HepG2 (cell line): ENCODE data around the gene CSTPP1. TPM values are rescaled to one million over a fixed set of nuclear protein-coding genes. Genes with fewer than 3 reads are reported as not detected.

Experiments
- ATAC-seq: fragments of 200-7000 bp; cut with Tn5 transposase; 3 replicates; pipeline ENCODE4 v1.9.1; 2020; ENCODE audit warnings: mild to moderate bottlenecking, moderate library complexity
- BruUV-seq: library from RNA; stranded (reverse); fragments of 400-500 nt; replicated peaks from 2 replicates; lab custom pipeline; 2021; lab: Mats Ljungman, UMichigan
- CTCF ChIA-PET: fragments of 300-600 bp; formaldehyde crosslinking; extraction: SDS; loops from one replicate; lab custom pipeline; 2021; ENCODE audit warnings: low total read pairs, inconsistent platforms, low intra/inter-chr PET ratio; lab: Yijun Ruan, JAX
- POLR2A ChIA-PET: fragments of 350-600 bp; sonication (Branson Sonifier 250); formaldehyde crosslinking; loops from one replicate; lab custom pipeline; 2020; ENCODE audit warnings: antibody characterized with exemption, inconsistent platforms; lab: Yijun Ruan, JAX
- DNase-seq: peaks from one replicate; pipeline ENCODE4 v3.0.0-alpha.2; 2015; ENCODE audit warnings: low spot score
- FAIRE-seq: peaks from 3 replicates; lab custom pipeline; 2011; peaks lifted over from hg19 to GRCh38; lab: Jason Lieb, UNC
- H2AFZ ChIP-seq: one replicate; pipeline ENCODE4 v1.6.1; 2011; ENCODE audit warnings: low read length, inconsistent platforms
- H3K27ac ChIP-seq: fragments of 300-600 bp; 3 replicates; pipeline ENCODE4 v1.8.0; 2011; ENCODE audit warnings: mixed run types, mild to moderate bottlenecking, mixed read lengths, low read length, inconsistent platforms; ENCODE audit not compliant: insufficient read depth; ENCODE audit errors: extremely low read length
- H3K27me3 ChIP-seq, 2 experiments: fragments of 200-600 bp in 1 of 2; 2 replicates in 1 of 2; 3 replicates in 1 of 2; pipeline versions ENCODE4 v1.6.0 to v1.8.0; 2011; ENCODE audit warnings: low read length in 2 of 2, mild to moderate bottlenecking in 2 of 2, moderate library complexity in 2 of 2, inconsistent platforms in 1 of 2; ENCODE audit not compliant: insufficient read depth in 2 of 2, control insufficient read depth in 1 of 2
- H3K36me3 ChIP-seq, 2 experiments: fragments of 200-600 bp in 1 of 2; replicated peaks in 1 of 2; 2 replicates in 1 of 2; 3 replicates in 1 of 2; pipeline versions ENCODE4 v1.5.1 to v1.8.0; 2011; ENCODE audit warnings: low read length in 2 of 2, inconsistent platforms in 1 of 2; ENCODE audit not compliant: insufficient read depth in 2 of 2, control insufficient read depth in 1 of 2
- H3K4me1 ChIP-seq: 2 replicates; pipeline ENCODE4 v1.5.1; 2012; ENCODE audit warnings: low read length, inconsistent platforms; ENCODE audit not compliant: insufficient read depth
- H3K4me2 ChIP-seq: 2 replicates; pipeline ENCODE4 v1.6.0; 2011; ENCODE audit warnings: low read depth, low read length, inconsistent platforms
- H3K4me3 ChIP-seq, 3 experiments: fragments of 200-600 bp in 1 of 3; sonication (generic), shearing (Covaris generic) in 1 of 3; replicated peaks in 1 of 3; 2 replicates each; pipeline ENCODE4 v1.5.1; 2011 to 2016; ENCODE audit warnings: low read length in 3 of 3, inconsistent platforms in 2 of 3, low read depth in 2 of 3, mild to moderate bottlenecking in 2 of 3, control low read depth in 1 of 3, mixed read lengths in 1 of 3; ENCODE audit not compliant: insufficient read depth in 1 of 3
- H3K79me2 ChIP-seq: one replicate; pipeline ENCODE4 v1.6.1; 2011; ENCODE audit warnings: low read length, inconsistent platforms; ENCODE audit not compliant: insufficient read depth
- H3K9ac ChIP-seq: 2 replicates; pipeline ENCODE4 v1.6.0; 2011; ENCODE audit warnings: mild to moderate bottlenecking, low read depth, low read length, inconsistent platforms; ENCODE audit not compliant: insufficient read depth
- H3K9me3 ChIP-seq: 2 replicates; pipeline ENCODE4 v1.5.1; 2012; ENCODE audit warnings: mild to moderate bottlenecking, low read length
- H4K20me1 ChIP-seq: 2 replicates; pipeline ENCODE4 v1.6.0; 2011; ENCODE audit warnings: inconsistent platforms, mild to moderate bottlenecking, low read length, moderate library complexity; ENCODE audit not compliant: insufficient read depth
- CHCHD3 ChIP-seq: sonication (generic); formaldehyde crosslinking; IDR thresholded peaks from 2 replicates; pipeline ENCODE4 v1.8.0; 2022; ENCODE audit warnings: mild to moderate bottlenecking, missing genetic modification reagents, moderate library complexity
- DNMT3B ChIP-seq: conservative IDR thresholded peaks from 2 replicates; pipeline ENCODE4 v1.6.1; 2016; ENCODE audit warnings: missing biosample characterization, control low read depth
- IRX3 ChIP-seq: sonication (generic); formaldehyde crosslinking; IDR thresholded peaks from 2 replicates; pipeline ENCODE4 v1.8.1; 2023; ENCODE audit warnings: mild to moderate bottlenecking, low read depth, missing genetic modification reagents, borderline replicate concordance
- KDM6A ChIP-seq: IDR thresholded peaks from 2 replicates; pipeline ENCODE4 v1.6.1; 2016; ENCODE audit warnings: low read depth
- MZF1 ChIP-seq: sonication (generic); formaldehyde crosslinking; IDR thresholded peaks from 2 replicates; pipeline ENCODE4 v1.8.1; 2023; ENCODE audit warnings: mild to moderate bottlenecking, missing genetic modification reagents, borderline replicate concordance
- NFRKB ChIP-seq: fragments of 450-650 bp; IDR thresholded peaks from 2 replicates; pipeline ENCODE4 v1.6.1; 2017
- NFYC ChIP-seq: IDR thresholded peaks from 2 replicates; pipeline ENCODE4 v1.6.1; 2016; ENCODE audit warnings: missing genetic modification reagents, missing compliant biosample characterization
- PHF21A ChIP-seq: sonication (generic); formaldehyde crosslinking; IDR thresholded peaks from 2 replicates; pipeline ENCODE4 v1.5.0; 2020; ENCODE audit warnings: mild to moderate bottlenecking, missing genetic modification reagents
- PLRG1 ChIP-seq: fragments of 450-650 bp; conservative IDR thresholded peaks from 2 replicates; pipeline ENCODE4 v1.6.1; 2016
- SAP130 ChIP-seq: IDR thresholded peaks from 2 replicates; pipeline ENCODE4 v1.6.1; 2016; ENCODE audit warnings: low read depth
- SIN3B ChIP-seq: fragments of 150-350 bp; IDR thresholded peaks from 2 replicates; pipeline ENCODE4 v1.6.1; 2014; ENCODE audit warnings: low read length
- ZBTB38 ChIP-seq: sonication (generic); formaldehyde crosslinking; IDR thresholded peaks from 2 replicates; pipeline ENCODE4 v1.5.1; 2020; ENCODE audit warnings: mild to moderate bottlenecking, missing genetic modification reagents
- ZNF207 ChIP-seq: fragments of 450-650 bp; IDR thresholded peaks from 2 replicates; pipeline ENCODE4 v1.6.1; 2016; ENCODE audit warnings: antibody characterized with exemption, borderline replicate concordance
- ZNF543 ChIP-seq: sonication (generic); formaldehyde crosslinking; IDR thresholded peaks from 2 replicates; pipeline ENCODE4 v1.4.0; 2020; ENCODE audit warnings: mild to moderate bottlenecking, missing genetic modification reagents
- ZNF616 ChIP-seq: sonication (generic); formaldehyde crosslinking; IDR thresholded peaks from 2 replicates; pipeline ENCODE4 v1.5.0; 2020; ENCODE audit warnings: low read depth, mild to moderate bottlenecking, missing genetic modification reagents
- ZNF839 ChIP-seq: sonication (generic); formaldehyde crosslinking; IDR thresholded peaks from 2 replicates; pipeline ENCODE4 v1.4.0; 2020; ENCODE audit warnings: missing genetic modification reagents, mild to moderate bottlenecking, borderline replicate concordance
- WGBS: methylation state at CpG from one replicate; pipeline ENCODE4 v1.1.6; 2017; ENCODE audit warnings: low lambda C conversion rate; 5-methylcytosine and 5-hydroxymethylcytosine counted together
- in situ Hi-C: cut with HindIII; loops from 2 replicates; pipeline ENCODE4 v1.10.0; 2017; ENCODE audit warnings: low pct_unique_long_range_greater_than_20kb; ENCODE audit not compliant: extremely low pct_ligation_motif_present
- intact Hi-C: fragments of 100-400 bp; cut with micrococcal nuclease; formaldehyde crosslinking; loops from one replicate; pipeline ENCODE4 v1.10.0; 2022; ENCODE audit not compliant: unreplicated experiment
- polyA plus RNA-seq, 8 experiments: library from polyadenylated mRNA; depleted of rRNA in 3 of 8; stranded (reverse) in 7 of 8; unstranded in 1 of 8; fragments of >200 nt; fragmentation: Illumina TruSeq in 4 of 8; extraction: Trizol in 4 of 8; gene quantifications; 2 replicates each; pipeline versions ENCODE4 v1.2.1 to v1.2.3, GENCODE V29; 2011 to 2016; ENCODE audit warnings: low read depth in 4 of 8, missing spikeins in 1 of 8, mixed read lengths in 1 of 8; ENCODE audit not compliant: insufficient read depth in 1 of 8
- total RNA-seq, 5 experiments: library from RNA; depleted of rRNA; stranded (reverse); fragments of >200 nt; fragmentation: Illumina TruSeq; extraction: Trizol; gene quantifications; 2 replicates each; pipeline ENCODE4 v1.2.3, GENCODE V29; 2016; ENCODE audit warnings: low read depth in 1 of 5
- TF ChIP-seq, protein P1 (sequence below): sonication (generic); formaldehyde crosslinking; IDR thresholded peaks from 2 replicates; pipeline ENCODE4 v1.4.0; 2020; ENCODE audit warnings: mild to moderate bottlenecking, missing genetic modification reagents
- TF ChIP-seq, protein P2 (sequence below): sonication (generic); formaldehyde crosslinking; conservative IDR thresholded peaks from 2 replicates; pipeline ENCODE4 v1.8.0; 2022; ENCODE audit warnings: missing genetic modification reagents

CSTPP1 gene
- total and polyA plus RNA-seq, 2 of the 13 experiments (the other 11 are each of a cell fraction or from before 2014, with no cell fraction given), result 12.3 to 14.6 TPM

GRCh38 chr11:46976182-46976854 is 39.8 kb downstream of the CSTPP1 start:
- BruUV-seq, result no TSS peak

More at GRCh38 chr11:46976182-46976854, 39.8 kb downstream of the CSTPP1 start:
- FAIRE-seq, result no peak
- peak overlapping the region; percentile 64 for H3K27ac ChIP-seq
- H3K27me3 ChIP-seq, result no peaks in the 10 kb centered on the region
- H2AFZ ChIP-seq, result no peak overlapping the region
- intact Hi-C loops (no loop called here), in situ Hi-C loops (no loop called here)
- no peaks in the 10 kb centered on the region for H3K79me2 ChIP-seq
- CTCF ChIA-PET, result no interaction called here
- H3K4me2 ChIP-seq, result peak overlapping the region; percentile 67; the same call in 1 of the 2 replicates
- DNase-seq, result no peak
- H3K36me3 ChIP-seq, result no peaks in the 10 kb centered on the region
- 79% methylated on average over 5 of the region's 5 CpGs for WGBS
- TF ChIP-seq ZNF616 (no peak), PHF21A (CRISPR knock-in tag) (no peak), IRX3 (no peak), SIN3B (no peak), KDM6A (CRISPR knock-in tag) (no peak), SAP130 (CRISPR knock-in tag) (no peak), CHCHD3 (CRISPR knock-in tag) (no peak), PLRG1 (no peak), MZF1 (CRISPR knock-in tag) (no peak), ZNF839 (no peak), ZNF207 (no peak), ZNF543 (CRISPR knock-in tag) (no peak), NFRKB (no peak), NFYC (CRISPR knock-in tag) (no peak), ZBTB38 (CRISPR knock-in tag) (no peak), DNMT3B (CRISPR knock-in tag) (no peak)
- TF ChIP-seq, protein P1, sequence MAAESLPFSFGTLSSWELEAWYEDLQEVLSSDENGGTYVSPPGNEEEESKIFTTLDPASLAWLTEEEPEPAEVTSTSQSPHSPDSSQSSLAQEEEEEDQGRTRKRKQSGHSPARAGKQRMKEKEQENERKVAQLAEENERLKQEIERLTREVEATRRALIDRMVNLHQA (CRISPR knock-in tag), result no peak
- TF ChIP-seq, protein P2, sequence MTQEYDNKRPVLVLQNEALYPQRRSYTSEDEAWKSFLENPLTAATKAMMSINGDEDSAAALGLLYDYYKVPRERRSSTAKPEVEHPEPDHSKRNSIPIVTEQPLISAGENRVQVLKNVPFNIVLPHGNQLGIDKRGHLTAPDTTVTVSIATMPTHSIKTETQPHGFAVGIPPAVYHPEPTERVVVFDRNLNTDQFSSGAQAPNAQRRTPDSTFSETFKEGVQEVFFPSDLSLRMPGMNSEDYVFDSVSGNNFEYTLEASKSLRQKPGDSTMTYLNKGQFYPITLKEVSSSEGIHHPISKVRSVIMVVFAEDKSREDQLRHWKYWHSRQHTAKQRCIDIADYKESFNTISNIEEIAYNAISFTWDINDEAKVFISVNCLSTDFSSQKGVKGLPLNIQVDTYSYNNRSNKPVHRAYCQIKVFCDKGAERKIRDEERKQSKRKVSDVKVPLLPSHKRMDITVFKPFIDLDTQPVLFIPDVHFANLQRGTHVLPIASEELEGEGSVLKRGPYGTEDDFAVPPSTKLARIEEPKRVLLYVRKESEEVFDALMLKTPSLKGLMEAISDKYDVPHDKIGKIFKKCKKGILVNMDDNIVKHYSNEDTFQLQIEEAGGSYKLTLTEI (CRISPR knock-in tag), result no peak
- H3K4me3 ChIP-seq, result no peak overlapping the region
- no peak for ATAC-seq
- no peaks in the 10 kb centered on the region for H4K20me1 ChIP-seq
- H3K9me3 ChIP-seq, result no peaks in the 10 kb centered on the region
- H3K9ac ChIP-seq, result no peak overlapping the region
- H3K4me1 ChIP-seq, result peaks cover 45% of the 10 kb centered on the region
- POLR2A ChIA-PET, result interaction anchor here (0.6 kb wide), 1 partner anchor 121 kb away, joined by 3 read pairs; no protein-coding TSS in a partner anchor
